HCT116 (cell line): ENCODE measurements around the gene CASQ1.

Experiments used
- CTCF ChIP-seq, 3 experiments: fragments of 200-600 bp in 1 of 3; sonication (generic) in 1 of 3; IDR thresholded peaks in 2 of 3; conservative IDR thresholded peaks in 1 of 3; 2 replicates each; pipeline ENCODE4 v1.5.1; 2012 to 2017; ENCODE audit warnings: low read depth in 2 of 3, low read length in 2 of 3, antibody characterized with exemption in 1 of 3, borderline replicate concordance in 1 of 3, control low read depth in 1 of 3, mild to moderate bottlenecking in 1 of 3, mixed read lengths in 1 of 3, mixed run types in 1 of 3, moderate library complexity in 1 of 3; ENCODE audit not compliant: insufficient read depth in 1 of 3
- EZH2 ChIP-seq: fragments of 200-600 bp; sonication (generic); IDR thresholded peaks from 2 replicates; pipeline ENCODE4 v1.6.1; 2017; ENCODE audit warnings: antibody characterized with exemption, mixed run types
- EZH2phosphoT487 ChIP-seq: fragments of 200-600 bp; IDR thresholded peaks from 2 replicates; pipeline ENCODE4 v1.6.1; 2018; ENCODE audit warnings: antibody characterized with exemption, borderline replicate concordance
- JUND ChIP-seq: IDR thresholded peaks from 2 replicates; pipeline ENCODE4 v1.6.1; 2012
- MAX ChIP-seq: IDR thresholded peaks from 2 replicates; pipeline ENCODE4 v1.6.1; 2012
- POLR2A ChIP-seq: IDR thresholded peaks from 2 replicates; pipeline ENCODE4 v1.7.0; 2011; ENCODE audit warnings: borderline replicate concordance; ENCODE audit not compliant: insufficient read depth, insufficient read length; ENCODE audit errors: extremely low read depth
- POLR2AphosphoS5 ChIP-seq: IDR thresholded peaks from 2 replicates; pipeline ENCODE4 v1.6.1; 2011; ENCODE audit warnings: mild to moderate bottlenecking, low read depth, low read length, moderate library complexity
- RAD21 ChIP-seq: IDR thresholded peaks from 2 replicates; pipeline ENCODE4 v1.6.1; 2012; ENCODE audit warnings: low read depth, mild to moderate bottlenecking
- REST ChIP-seq: IDR thresholded peaks from 2 replicates; pipeline ENCODE4 v1.6.1; 2012; ENCODE audit warnings: low read depth
- SIN3A ChIP-seq: IDR thresholded peaks from 2 replicates; pipeline ENCODE4 v1.6.1; 2012; ENCODE audit warnings: low read depth
- YY1 ChIP-seq: IDR thresholded peaks from 2 replicates; pipeline ENCODE4 v1.6.1; 2011; ENCODE audit warnings: low read length, low read depth, moderate library complexity, mild to moderate bottlenecking; ENCODE audit not compliant: insufficient replicate concordance; ENCODE audit errors: extremely low read depth
- ZFX ChIP-seq: fragments of 450-650 bp; IDR thresholded peaks from 2 replicates; pipeline ENCODE4 v1.6.1; 2017
- ZNF274 ChIP-seq: fragments of 200-500 bp; sonication (Bioruptor generic); IDR thresholded peaks from 2 replicates; pipeline ENCODE4 v1.6.1; 2014; ENCODE audit warnings: mild to moderate bottlenecking, low read depth, low read length, inconsistent platforms

GRCh38 chr1:160143695-160144094, 46.7 kb upstream of the CASQ1 start:
- TF ChIP-seq CTCF (IDR thresholded peaks at IDR 0.05 in 2 of 3, conservative IDR thresholded peaks at IDR 0.05 in 1 of 3; ENCODE audit: borderline replicate concordance in 1 of 3, insufficient read depth in 1 of 3, low read depth in 2 of 3, low read length in 2 of 3): no peak
- no peak for TF ChIP-seq POLR2A
- no peak for TF ChIP-seq SIN3A
- no peak for TF ChIP-seq POLR2AphosphoS5
- TF ChIP-seq JUND: no peak
- no peak for TF ChIP-seq YY1
- no peak for TF ChIP-seq MAX
- no peak for TF ChIP-seq EZH2phosphoT487
- no peak for TF ChIP-seq REST
- TF ChIP-seq EZH2: no peak
- TF ChIP-seq ZFX: no peak
- TF ChIP-seq RAD21: no peak
- no peak for TF ChIP-seq ZNF274
